Right hindlimb (tissue), 1 donor: ENCODE data around the gene NR3C2.

Experiments used
- DNase-seq: peaks from one replicate; pipeline ENCODE4 v3.0.0-alpha.2; 2018

NR3C2 gene

GRCh38 chr4:148441986-148442831 lies at the start of gene NR3C2:
TSS of gene NR3C2 (minus strand) at chr4:148442414.
- DNase-seq, result peak; percentile 99

GRCh38 chr4:148487181-148487580 lies 45.0 kb upstream of the NR3C2 start:
- DNase-seq, result no peak

GRCh38 chr4:148481636-148482035 lies 39.4 kb upstream of the NR3C2 start:
- no peak for DNase-seq

GRCh38 chr4:148477276-148477675 lies 35.1 kb upstream of the NR3C2 start:
- DNase-seq, result no peak

GRCh38 chr4:148469938-148470337 lies 27.7 kb upstream of the NR3C2 start:
- DNase-seq, result no peak

- DNase-seq, result no peak
Observed at GRCh38 chr4:148454835-148455234, 12.6 kb upstream of the NR3C2 start.

- no peak for DNase-seq
Observed at GRCh38 chr4:148453833-148454232, 11.6 kb upstream of the NR3C2 start.

GRCh38 chr4:148452970-148453369 lies 10.8 kb upstream of the NR3C2 start:
- no peak for DNase-seq

GRCh38 chr4:148449921-148450320 lies 7.7 kb upstream of the NR3C2 start:
- DNase-seq, result no peak

GRCh38 chr4:148448141-148448540 lies 5.9 kb upstream of the NR3C2 start:
- DNase-seq, result no peak

GRCh38 chr4:148447681-148448080 lies 5.5 kb upstream of the NR3C2 start:
- peak; percentile 28 for DNase-seq

- DNase-seq, result no peak
Observed at GRCh38 chr4:148445860-148446330, 3.7 kb upstream of the NR3C2 start.

- peak; percentile 79 for DNase-seq
Observed at GRCh38 chr4:148445071-148445859, 3.1 kb upstream of the NR3C2 start.

- DNase-seq, result peak; percentile 51
Observed at GRCh38 chr4:148444296-148445070, 2.3 kb upstream of the NR3C2 start.

- peak; percentile 47 for DNase-seq
Observed at GRCh38 chr4:148443512-148444295, 1.5 kb upstream of the NR3C2 start.

- no peak for DNase-seq
Observed at GRCh38 chr4:148442832-148443511, 758 bp upstream of the NR3C2 start.

GRCh38 chr4:148441624-148441985 lies 609 bp downstream of the NR3C2 start:
- no peak for DNase-seq

GRCh38 chr4:148438047-148438446 lies 4.2 kb downstream of the NR3C2 start:
- no peak for DNase-seq

- DNase-seq, result no peak
Observed at GRCh38 chr4:148437439-148437838, 4.8 kb downstream of the NR3C2 start.

- no peak for DNase-seq
Observed at GRCh38 chr4:148436512-148436911, 5.7 kb downstream of the NR3C2 start.

- no peak for DNase-seq
Observed at GRCh38 chr4:148435654-148436406, 6.4 kb downstream of the NR3C2 start.
